Left renal cortex interstitium (tissue), 4 donors: ENCODE results near the gene TMCC2. TPM values are rescaled to one million over a fixed set of nuclear protein-coding genes. Genes with fewer than 3 reads are reported as not detected.
"Not testable (repeated sequence)": the region's sequence is repeated elsewhere in the genome, so short reads cannot be mapped to it uniquely, and the experiment has no call there.

Experiments used
- DNase-seq, 4 donors: peaks; one replicate each; pipeline ENCODE4 v3.0.0-alpha.2; 2013; ENCODE audit warnings: low read depth in 4 of 4, low spot score in 2 of 4, missing footprints in 1 of 4
- polyA plus RNA-seq, 4 donors: library from polyadenylated mRNA; unstranded; fragments of 120-200 nt; gene quantifications; one replicate each; pipeline ENCODE4 v1.2.1, GENCODE V29; 2013; ENCODE audit not compliant: insufficient read length in 4 of 4

Gene TMCC2
- polyA plus RNA-seq, 4 donors = 7.5 to 9.9 (median 7.9) TPM

DNA sequence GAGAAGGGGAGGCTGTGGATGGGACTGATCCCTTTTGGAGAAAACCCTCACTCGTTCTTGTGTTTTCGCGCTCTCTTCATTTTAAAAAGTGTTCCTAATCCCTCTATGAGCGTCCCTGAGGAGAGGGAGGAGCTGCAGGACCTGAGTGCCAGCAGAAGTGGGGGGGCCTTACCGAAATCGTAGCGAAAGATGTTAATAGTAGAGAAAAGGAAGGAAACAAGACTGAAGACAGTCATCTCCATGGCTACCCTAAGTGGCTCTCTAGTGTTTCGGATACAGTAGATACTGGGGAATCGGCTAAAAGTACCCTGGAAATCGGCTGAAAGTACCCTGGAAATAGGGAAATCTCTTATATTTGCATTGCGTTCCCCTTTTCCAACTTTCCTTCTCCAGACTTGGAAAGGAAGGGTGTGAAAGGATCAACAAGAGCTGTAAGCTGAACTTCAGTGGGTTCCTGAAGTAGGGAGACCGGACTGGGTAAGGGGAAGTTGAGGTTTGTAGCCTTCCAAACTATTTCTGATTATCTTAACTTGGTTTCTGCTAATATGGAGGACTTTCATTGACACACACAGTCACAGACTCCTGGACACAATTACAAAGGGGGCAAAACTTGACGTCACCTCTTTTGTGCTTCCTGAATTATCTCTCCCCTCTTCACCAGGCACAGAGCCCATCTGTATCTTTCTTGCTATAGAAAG lies 15.8 kb upstream of the TMCC2 start:
- DNase-seq = no peak

DNA sequence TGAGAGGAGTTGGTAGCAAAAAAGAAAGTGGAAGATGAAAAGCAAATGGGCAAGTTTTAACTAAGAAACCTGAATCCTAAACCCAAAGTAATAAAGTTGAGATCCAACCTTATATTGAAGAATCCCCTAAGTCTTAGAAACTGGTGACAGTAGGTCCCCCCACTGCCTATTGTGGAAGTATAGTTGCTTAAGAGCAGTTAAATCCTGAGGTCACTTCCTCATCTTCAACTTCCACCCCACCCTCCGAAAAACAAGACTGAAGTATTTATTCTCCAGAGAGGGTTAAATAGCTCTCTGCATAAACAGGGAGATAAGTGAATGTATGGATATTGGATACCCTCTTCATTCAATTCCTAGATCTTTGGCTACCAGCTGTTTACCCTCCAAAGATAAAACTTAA lies 13.0 kb upstream of the TMCC2 start:
- DNase-seq = no peak

GRCh38 chr1:205216588-205216987 lies 11.2 kb upstream of the TMCC2 start:
- no peak for DNase-seq

GRCh38 chr1:205217418-205217817 lies 10.3 kb upstream of the TMCC2 start:
- no peak for DNase-seq

GRCh38 chr1:205220421-205220820 lies 7.3 kb upstream of the TMCC2 start:
- DNase-seq = no peak

- no peak for DNase-seq
Measured at GRCh38 chr1:205224736-205225135, 3.0 kb upstream of the TMCC2 start.

DNA sequence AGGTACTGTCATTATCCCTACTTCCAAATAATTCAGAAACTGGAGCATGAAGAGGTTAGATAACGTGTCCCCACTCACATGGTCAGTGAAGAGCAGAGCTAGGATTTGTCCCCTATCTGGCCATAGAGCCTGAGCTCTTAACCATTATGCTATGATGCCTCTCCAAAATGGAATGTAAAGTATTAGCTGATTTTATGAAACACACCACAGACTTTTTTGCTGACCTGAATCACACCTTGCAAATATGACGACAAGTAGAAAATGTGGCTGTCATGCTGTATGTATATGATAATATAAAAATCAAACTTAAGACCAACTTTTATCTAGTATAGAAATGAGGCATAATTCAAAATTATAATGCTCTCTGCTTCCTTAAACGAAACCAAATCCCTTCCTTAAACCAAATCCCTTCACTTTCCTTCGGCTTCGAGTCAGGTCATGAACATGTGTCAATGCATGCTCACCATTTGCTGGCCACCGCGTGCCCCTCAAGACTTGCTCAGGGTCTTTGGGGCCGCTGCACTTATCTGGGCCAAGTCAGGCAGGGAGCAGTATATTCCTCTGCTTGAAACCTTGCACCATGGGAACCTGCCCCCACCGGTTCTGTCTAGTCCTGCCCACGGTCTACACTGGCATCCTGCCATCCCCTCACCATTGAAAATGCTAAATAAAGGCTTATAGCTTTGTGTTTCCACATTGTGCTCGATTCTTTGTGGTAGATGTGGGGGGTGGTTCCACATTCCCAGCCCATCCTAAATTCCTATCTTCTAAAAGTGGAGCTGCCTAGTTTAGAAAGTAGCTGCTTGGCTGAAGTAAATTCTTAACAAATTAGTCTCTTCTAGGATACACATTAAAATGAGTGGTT lies 1.6 kb upstream of the TMCC2 start:
- no peak for DNase-seq

DNA sequence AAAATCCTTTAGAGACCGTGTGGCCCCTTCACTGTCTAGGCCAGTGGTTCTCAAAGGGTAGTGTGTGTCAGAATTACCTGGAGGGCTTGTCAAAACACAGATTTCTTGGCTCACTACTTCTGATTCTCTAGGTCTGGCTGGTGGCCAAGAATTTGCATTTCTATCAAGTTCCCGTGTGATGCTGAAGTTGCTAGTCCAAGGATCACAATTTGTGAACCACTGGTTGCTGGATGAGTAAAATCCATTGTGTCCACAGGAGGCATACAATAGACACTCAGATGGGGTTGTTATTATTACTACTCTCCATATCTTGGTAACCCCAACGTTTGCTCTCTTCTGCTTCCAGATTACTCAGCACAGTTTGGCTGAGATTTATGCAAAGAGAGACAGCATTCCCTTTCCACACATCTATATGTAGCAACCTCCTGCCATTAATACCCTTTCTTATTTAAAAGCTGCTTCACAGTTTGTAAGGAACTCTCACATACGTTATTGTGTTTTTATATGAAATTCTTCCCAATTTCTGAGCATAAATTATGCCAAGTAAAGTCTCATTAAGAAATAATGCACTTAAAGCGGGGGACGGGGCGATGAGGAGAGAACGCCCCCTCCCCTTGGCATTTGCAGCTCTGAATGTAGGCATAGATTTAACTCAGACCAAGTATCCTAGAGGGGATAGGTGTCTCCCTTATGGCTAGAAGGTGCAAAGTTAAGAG lies 720 bp upstream of the TMCC2 start:
- no peak for DNase-seq

- DNase-seq = no peak
Measured at GRCh38 chr1:205228093-205228521, 361 bp downstream of the TMCC2 start.

- no peak for DNase-seq
Measured at GRCh38 chr1:205229399-205229871, 1.7 kb downstream of the TMCC2 start.

DNA sequence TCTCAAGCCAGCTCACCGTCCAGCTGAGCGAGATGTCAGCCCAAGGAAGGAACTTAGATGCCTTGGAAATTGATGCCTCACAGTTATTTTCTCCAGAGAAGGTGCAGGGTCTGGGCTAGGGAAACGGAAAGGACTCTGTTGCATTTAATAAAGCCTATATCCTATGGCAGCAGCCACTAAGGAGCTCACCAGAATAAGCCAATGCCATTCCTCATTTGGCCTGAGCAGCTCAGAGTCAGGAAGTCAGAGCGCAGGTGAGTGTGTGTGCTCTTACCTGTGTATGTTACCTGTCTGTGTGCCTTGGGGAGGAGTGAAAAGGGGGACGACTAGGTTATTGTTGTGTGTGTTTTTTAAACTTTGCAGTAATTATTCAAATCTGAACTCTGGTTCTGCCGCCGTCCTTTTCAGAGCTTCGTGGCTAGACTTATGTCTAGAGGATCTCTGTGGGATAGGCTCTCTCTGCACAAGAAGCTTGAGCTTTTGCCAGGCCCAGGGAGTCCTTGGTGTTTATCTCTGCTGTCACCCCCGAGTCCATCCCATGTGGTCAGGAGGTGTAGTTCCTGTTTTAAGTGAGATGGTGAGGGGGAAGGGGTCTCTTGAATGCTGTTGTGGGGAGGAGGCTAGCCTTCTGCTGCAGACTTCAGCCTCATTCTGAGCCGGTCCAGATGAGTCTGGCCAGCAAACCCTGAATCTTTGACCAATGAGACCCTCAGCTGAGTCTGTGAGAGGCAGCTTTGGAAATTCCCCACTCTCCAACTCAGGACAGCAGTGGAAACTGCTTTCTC lies 2.4 kb downstream of the TMCC2 start:
- DNase-seq = no peak

DNA sequence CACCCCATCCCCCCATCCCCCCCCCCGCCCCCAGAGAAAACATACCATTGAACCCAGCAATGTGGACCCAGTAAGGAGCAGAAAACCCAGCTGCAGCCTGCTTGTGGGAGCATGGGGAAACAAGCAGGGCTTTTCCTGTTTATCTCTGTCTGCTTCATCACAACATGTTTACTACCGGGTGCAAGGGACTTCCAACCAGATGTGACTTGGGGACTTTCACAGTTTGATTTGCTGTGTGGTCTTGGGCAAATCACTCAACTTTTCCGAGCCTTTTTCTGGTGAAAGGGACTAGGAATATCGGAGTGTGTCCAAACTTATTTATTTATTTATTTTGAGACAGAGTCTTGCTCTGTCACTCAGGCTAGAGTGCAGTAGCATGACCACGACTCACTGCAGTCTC lies 3.2 kb downstream of the TMCC2 start:
- DNase-seq = no peak

GRCh38 chr1:205232127-205232820 lies 4.5 kb downstream of the TMCC2 start:
- no peak for DNase-seq

- DNase-seq = no peak
Measured at GRCh38 chr1:205232945-205233397, 5.2 kb downstream of the TMCC2 start.

- DNase-seq = not testable (repeated sequence)
Measured at GRCh38 chr1:205233986-205234385, 6.2 kb downstream of the TMCC2 start.

- no peak for DNase-seq
Measured at GRCh38 chr1:205235951-205236350, 8.2 kb downstream of the TMCC2 start.

DNA sequence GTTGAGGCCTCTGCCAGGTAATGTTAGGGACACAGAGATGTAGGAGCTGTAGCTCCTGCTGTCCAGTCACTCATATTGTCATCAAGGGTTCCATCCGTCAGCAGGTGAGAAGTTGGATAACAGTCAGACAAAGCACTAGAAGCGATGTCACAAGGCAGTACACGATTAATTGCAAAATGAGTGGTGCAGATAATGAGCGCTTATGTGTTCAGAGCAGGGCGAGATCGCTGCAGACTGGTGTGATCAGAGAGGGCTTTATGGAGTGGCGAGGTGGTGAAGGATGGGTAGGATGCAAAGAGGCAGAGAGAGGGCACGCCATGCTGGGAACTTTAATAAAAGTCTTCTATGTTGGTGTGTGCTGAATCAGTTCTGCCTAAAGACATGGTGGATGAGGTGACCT lies 8.8 kb downstream of the TMCC2 start:
- DNase-seq = no peak

- no peak for DNase-seq
Measured at GRCh38 chr1:205236951-205237475, 9.3 kb downstream of the TMCC2 start.
